NT2/D1 (cell line): ENCODE measurements around the gene RPL19.

Source experiments
- DNase-seq: peaks from one replicate; pipeline ENCODE4 v3.0.0-alpha.2; 2011; ENCODE audit warnings: low read depth, low spot score
- H3K27me3 ChIP-seq: 2 replicates; pipeline ENCODE4 v1.6.0; 2011; ENCODE audit warnings: mild to moderate bottlenecking; ENCODE audit not compliant: insufficient read length, insufficient read depth
- H3K36me3 ChIP-seq: 2 replicates; pipeline ENCODE4 v1.6.1; 2011; ENCODE audit warnings: mild to moderate bottlenecking, low read length, mixed read lengths; ENCODE audit not compliant: insufficient read depth, insufficient read length
- H3K4me1 ChIP-seq: 2 replicates; pipeline ENCODE4 v1.5.1; 2011; ENCODE audit not compliant: insufficient read depth, insufficient read length
- H3K4me3 ChIP-seq: 2 replicates; pipeline ENCODE4 v1.5.1; 2011; ENCODE audit warnings: low read depth; ENCODE audit not compliant: insufficient read length
- H3K9ac ChIP-seq: 2 replicates; pipeline ENCODE4 v1.6.0; 2011; ENCODE audit warnings: low read depth; ENCODE audit not compliant: insufficient read length
- H3K9me3 ChIP-seq: 2 replicates; pipeline ENCODE4 v1.5.1; 2011; ENCODE audit warnings: mild to moderate bottlenecking, low read length; ENCODE audit not compliant: insufficient read depth
- SUZ12 ChIP-seq: IDR thresholded peaks from 2 replicates; pipeline ENCODE4 v1.6.1; 2011; ENCODE audit not compliant: insufficient read length, insufficient read depth; ENCODE audit errors: extremely low read depth
- YY1 ChIP-seq: IDR thresholded peaks from 2 replicates; pipeline ENCODE4 v1.6.1; 2011; ENCODE audit not compliant: insufficient read length, insufficient read depth
- ZNF274 ChIP-seq: IDR thresholded peaks from 2 replicates; pipeline ENCODE4 v1.6.1; 2011; ENCODE audit warnings: mild to moderate bottlenecking, low read depth, low read length

Gene RPL19

GRCh38 chr17:39251997-39252396 lies 51.9 kb downstream of the RPL19 start:
- H3K4me1 ChIP-seq: no peaks in the 10 kb centered on the region
- no peaks in the 10 kb centered on the region for H3K27me3 ChIP-seq
- DNase-seq: no peak
- TF ChIP-seq YY1 (no peak), SUZ12 (no peak), ZNF274 (no peak)
- no peaks in the 10 kb centered on the region for H3K36me3 ChIP-seq
- no peaks in the 10 kb centered on the region for H3K9me3 ChIP-seq
- no peak overlapping the region for H3K4me3 ChIP-seq
- no peak overlapping the region for H3K9ac ChIP-seq

- DNase-seq: no peak
- Histone ChIP-seq H3K4me1 (no peaks in the 10 kb centered on the region), H3K9ac (no peak overlapping the region)
These were observed 52.8 kb downstream of the RPL19 start for GRCh38 chr17:39252788-39253460.

More at GRCh38 chr17:39252788-39253460, 52.8 kb downstream of the RPL19 start:
- no peaks in the 10 kb centered on the region for H3K27me3 ChIP-seq
- TF ChIP-seq YY1 (no peak), SUZ12 (no peak), ZNF274 (no peak)
- H3K4me3 ChIP-seq: no peak overlapping the region
- H3K36me3 ChIP-seq: no peaks in the 10 kb centered on the region
- H3K9me3 ChIP-seq: no peaks in the 10 kb centered on the region
